ENCODE results near the gene RSPH9. TPM values are rescaled to one million over a fixed set of nuclear protein-coding genes. Genes with fewer than 3 reads are reported as not detected.
"Not testable (repeated sequence)": the region's sequence is repeated elsewhere in the genome, so short reads cannot be mapped to it uniquely, and the experiment has no call there.

The RSPH9 gene
- total RNA-seq, 1 donor from 2014 or later, result not detected

DNA sequence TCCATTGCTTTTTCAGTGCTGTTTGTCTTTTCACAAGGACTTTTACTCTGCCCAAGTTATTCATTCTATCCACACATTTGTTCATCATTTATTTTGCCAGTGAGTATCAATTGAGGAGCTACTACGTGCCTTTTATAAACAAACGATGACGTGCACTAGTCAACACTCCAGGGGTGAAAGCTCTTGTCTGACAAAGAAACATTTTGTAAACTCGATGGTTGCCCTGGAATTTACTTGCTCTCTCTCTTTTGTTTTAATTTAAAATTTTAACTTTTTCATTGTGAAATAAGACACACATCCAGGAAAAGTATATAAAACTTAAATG lies 51.1 kb downstream of the RSPH9 start:
- no peaks in the 10 kb centered on the region for H3K4me1 Mint-ChIP-seq
- no peak overlapping the region for H3K27ac Mint-ChIP-seq
- intact Hi-C loops (cut with micrococcal nuclease), result no loop called here
- DNase-seq, result no peak
- H3K36me3 Mint-ChIP-seq (ENCODE audit: low read depth), result no peaks in the 10 kb centered on the region
- H3K4me3 Mint-ChIP-seq, result no peak overlapping the region
- H3K27me3 Mint-ChIP-seq, result peaks cover 19% of the 10 kb centered on the region
- no peaks in the 10 kb centered on the region for H3K9me3 Mint-ChIP-seq

DNA sequence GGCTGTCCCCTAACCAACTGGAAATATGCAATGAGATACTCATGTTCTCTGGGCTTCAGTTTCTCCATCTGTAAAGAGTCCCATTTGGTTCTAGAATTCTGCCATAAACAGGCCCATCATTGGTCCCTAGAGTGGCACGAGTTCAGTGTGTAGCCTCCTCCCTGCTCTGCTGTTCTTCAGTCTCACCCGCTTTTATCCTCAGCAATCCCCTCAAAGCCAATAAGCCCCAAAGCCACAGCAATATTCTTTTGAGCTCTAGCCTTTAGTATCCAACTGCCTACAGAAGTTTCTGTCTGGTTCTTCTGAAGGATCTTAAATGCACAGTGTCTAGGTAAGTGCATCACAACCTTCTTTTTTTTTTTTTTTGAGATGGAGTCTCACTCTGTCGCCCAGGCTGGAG lies 52.6 kb downstream of the RSPH9 start:
- Mint-ChIP-seq H3K4me1 (no peaks in the 10 kb centered on the region), H3K9me3 (no peaks in the 10 kb centered on the region), H3K36me3 (ENCODE audit: low read depth) (no peaks in the 10 kb centered on the region), H3K27ac (no peak overlapping the region), H3K27me3 (peaks cover 22% of the 10 kb centered on the region), H3K4me3 (no peak overlapping the region)
- DNase-seq, result no peak
- intact Hi-C loops (cut with micrococcal nuclease), result no loop called here

DNA sequence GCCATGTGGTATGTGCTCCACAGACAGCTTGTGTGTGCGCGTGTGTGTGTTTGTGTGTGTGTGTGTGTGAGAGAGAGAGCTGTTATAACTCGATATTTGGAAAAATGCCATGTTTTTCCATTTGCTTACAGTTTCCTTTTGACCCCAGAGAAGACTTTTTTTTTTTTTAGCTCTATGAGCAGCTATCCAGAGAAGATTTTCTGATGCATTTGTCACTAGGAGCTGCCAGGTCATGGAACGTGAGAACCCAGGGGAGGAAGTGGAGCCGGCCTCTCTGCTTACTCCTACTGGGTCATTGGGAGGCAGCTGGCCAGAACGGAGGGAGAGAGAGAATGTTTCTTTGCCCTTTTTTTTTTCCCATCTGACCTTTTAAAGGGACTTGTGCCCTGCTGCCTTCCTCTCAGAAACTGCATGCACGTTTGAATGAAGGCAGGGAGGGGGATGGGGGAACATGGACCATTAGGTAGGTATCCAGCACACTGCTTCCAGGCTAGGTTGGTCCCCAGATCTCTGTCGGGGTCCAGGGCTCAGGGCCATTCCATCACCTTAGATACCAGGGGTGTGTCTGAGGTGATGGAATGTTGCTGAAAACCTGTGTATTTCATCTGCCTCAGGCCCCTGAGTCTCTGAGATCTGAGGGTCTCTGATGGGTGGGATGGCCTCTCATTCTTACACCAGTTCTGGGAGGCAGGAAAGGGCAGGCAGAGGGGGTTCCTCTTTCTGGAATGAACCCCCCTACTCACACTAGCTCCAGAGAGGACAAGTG lies 53.9 kb downstream of the RSPH9 start:
- H3K9me3 Mint-ChIP-seq, result no peaks in the 10 kb centered on the region
- no peak for DNase-seq
- peaks cover 25% of the 10 kb centered on the region for H3K27me3 Mint-ChIP-seq
- intact Hi-C loops (cut with micrococcal nuclease), result no loop called here
- H3K27ac Mint-ChIP-seq, result no peak overlapping the region
- H3K36me3 Mint-ChIP-seq (ENCODE audit: low read depth), result no peaks in the 10 kb centered on the region
- no peak overlapping the region for H3K4me3 Mint-ChIP-seq
- H3K4me1 Mint-ChIP-seq, result no peaks in the 10 kb centered on the region

DNA sequence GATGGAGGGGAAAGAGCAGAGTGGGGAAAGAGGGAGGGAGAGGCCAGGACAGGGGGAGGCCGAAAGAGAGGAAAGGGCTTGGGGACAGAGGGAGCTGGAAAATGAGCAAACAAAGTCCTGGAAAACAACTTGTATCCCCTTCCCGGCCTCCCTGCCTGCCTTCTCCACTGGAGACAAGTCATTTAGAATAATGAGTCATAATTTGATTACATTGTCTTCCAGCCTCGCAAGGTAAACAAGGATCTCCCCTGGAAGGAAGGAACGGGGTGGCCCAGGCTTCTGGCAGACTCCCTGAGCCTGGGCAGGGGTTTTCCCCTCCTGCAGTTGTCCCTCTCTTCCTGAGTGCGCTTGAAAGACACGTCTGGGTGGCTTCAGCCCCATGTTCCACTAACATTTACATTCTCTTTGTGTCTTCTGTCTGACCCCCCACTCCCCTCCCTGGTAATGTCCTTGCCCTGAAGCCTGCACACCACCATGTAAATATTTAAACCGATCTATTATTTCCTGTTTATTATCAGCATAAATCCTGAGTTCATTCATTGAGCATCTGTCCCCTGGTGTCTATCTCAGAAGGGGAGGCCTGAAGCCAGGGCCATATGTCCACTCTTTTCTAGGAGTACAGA lies 54.8 kb downstream of the RSPH9 start:
- no peaks in the 10 kb centered on the region for H3K9me3 Mint-ChIP-seq

DNA sequence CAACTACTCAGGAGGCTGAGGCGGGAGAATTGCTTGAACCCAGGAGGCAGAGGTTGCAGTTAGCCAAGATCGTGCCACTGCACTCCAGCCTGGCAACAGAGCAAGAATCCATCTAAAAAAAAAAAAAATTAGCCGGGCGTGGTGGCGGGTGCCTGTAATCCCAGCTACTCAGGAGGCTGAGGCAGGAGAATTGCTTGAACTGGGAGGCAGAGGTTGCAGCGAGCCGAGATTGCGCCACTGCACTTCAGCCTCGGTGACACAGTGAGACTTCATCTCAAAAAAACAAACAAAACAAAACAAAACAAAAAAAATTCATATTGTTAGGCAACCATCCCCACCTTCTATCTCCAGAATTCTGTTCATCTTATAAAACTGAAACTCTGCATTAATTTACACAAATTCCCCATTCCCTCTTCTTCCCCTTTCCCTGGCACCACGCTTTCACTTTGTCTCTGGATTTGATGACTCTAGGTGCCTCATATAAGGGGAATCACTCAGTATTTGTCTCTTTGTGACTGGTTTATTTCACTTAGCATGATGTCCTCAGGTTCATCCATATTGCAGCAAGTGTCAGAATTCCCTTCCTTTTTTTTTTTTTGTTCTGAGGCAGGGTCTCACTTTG lies 56.2 kb downstream of the RSPH9 start:
- DNase-seq; H3K4me1 Mint-ChIP-seq; H3K9me3 Mint-ChIP-seq; intact Hi-C loops (cut with micrococcal nuclease); H3K27ac Mint-ChIP-seq; H3K4me3 Mint-ChIP-seq; H3K36me3 Mint-ChIP-seq (ENCODE audit: low read depth): not testable (repeated sequence)
- peaks cover 33% of the 10 kb centered on the region for H3K27me3 Mint-ChIP-seq

More for the DNA sequence above, 54.8 kb downstream of the RSPH9 start:
- H3K4me1 Mint-ChIP-seq, result no peaks in the 10 kb centered on the region
- no peak for DNase-seq
- no peak overlapping the region for H3K4me3 Mint-ChIP-seq
- H3K27ac Mint-ChIP-seq, result no peak overlapping the region
- intact Hi-C loops (cut with micrococcal nuclease), result no loop called here
- H3K36me3 Mint-ChIP-seq (ENCODE audit: low read depth), result no peaks in the 10 kb centered on the region
- peaks cover 27% of the 10 kb centered on the region for H3K27me3 Mint-ChIP-seq

DNA sequence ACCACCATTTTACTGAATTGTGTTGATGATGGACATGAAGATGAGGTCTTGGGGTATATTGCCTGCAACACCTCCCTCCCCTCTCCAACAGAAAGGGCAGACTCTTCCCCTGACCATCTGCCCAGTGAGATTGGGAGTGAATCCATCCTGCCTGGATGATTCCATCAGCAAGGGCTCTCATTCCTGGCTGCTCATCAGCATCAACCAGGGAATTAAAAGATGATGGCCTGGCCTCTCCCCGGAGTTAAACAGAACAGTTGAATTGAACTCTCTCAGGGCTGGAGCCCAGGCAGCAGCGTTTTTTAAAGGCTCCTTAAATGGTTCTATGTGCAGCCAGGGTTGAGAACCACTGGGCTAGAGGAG lies 57.3 kb downstream of the RSPH9 start:
- Mint-ChIP-seq H3K4me1 (peaks cover 7% of the 10 kb centered on the region), H3K36me3 (ENCODE audit: low read depth) (no peaks in the 10 kb centered on the region), H3K27me3 (peaks cover 42% of the 10 kb centered on the region), H3K27ac (no peak overlapping the region), H3K9me3 (no peaks in the 10 kb centered on the region), H3K4me3 (no peak overlapping the region)
- intact Hi-C loops (cut with micrococcal nuclease), result no loop called here
- DNase-seq, result no peak

DNA sequence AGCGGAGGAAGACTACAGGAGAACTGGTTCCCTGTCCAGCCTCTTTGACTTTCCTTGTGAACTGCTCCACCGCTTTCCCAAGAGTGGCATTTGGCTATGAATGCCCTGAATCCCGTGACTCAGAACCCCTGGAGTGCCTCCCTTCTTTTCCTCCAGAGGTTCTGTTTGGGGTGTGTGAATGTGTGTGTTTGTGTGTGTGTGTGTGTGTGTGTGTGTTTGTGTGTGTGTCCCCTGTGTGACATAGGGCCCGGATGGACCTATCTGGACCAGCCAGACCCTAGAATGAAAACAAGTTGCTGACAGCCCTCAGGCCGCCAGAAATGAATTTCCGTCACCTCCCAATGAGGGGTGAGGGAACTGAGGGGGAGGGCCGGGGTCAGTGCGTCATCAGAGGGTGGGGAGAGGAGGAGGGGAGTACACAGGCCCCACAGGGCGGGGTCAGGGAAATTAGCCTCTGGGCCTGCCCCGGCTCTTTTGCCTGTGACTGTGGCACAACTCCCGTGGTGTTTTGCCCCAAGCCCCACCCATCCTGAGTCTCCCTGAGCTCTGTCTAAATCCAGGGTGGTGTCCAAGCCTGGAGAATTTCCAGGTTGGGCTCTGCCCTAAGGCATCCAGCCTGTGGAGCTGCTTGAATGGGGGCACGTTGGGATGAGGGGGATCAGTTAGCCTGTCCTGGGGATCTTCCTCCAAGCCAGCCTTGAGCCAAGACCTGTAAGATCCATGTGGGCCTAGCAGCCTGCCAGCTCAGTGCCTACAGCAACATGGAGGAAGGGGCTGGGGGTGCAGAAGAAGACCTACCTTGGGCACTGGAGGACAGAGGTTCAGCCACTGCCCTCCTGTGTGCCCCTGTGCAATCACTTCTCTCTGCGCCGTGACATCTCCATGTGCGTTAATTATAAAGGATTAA lies 58.0 kb downstream of the RSPH9 start:
- intact Hi-C loops (cut with micrococcal nuclease), result no loop called here
- DNase-seq, result peak; percentile 68
- no peaks in the 10 kb centered on the region for H3K36me3 Mint-ChIP-seq (ENCODE audit: low read depth)
- peaks cover 9% of the 10 kb centered on the region for H3K4me1 Mint-ChIP-seq
- peaks cover 43% of the 10 kb centered on the region for H3K27me3 Mint-ChIP-seq
- no peaks in the 10 kb centered on the region for H3K9me3 Mint-ChIP-seq
- H3K27ac Mint-ChIP-seq, result no peak overlapping the region
- no peak overlapping the region for H3K4me3 Mint-ChIP-seq

DNA sequence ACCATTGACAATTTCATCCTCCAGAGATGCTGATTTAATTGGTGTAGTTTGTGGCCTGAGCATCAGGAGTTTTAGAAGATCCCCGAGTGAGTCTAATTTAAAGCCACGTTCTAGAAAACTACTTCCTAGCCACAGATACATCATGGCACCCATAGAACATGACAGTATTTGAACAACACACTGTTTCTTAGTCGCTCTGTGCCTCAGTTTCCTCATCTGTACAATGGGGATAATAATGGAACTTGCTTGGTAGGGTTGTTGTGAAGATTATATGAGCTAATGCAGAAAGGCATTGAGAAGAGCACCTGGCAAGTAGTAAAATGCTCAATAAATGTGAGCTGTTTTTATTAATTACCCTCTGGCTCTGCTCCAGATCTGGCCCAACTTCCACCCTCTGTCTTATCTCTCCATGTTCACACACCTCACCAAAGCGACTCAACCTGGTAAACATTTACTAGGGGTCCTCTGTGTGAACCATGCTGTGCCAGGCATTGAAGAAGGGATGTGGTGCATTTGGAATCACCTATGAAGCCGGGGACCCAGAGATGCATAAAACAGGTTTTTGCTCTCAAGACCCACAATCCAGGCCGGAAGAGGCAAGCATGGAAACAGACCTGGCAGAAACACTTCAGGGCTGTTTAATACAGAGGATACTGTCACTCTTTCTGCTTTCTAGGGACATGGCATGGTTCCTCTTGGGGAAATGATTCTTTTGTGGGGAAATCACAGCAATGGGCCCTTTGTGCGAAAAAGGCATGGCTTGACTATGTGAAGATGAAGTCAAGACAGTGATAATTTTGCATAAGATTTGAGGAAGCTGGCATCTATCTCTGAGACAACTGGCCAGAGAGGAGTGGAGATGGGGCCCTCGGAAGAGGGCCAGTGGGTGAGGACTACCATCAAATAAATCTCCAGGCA lies 58.9 kb downstream of the RSPH9 start:
- no peak for DNase-seq
- Mint-ChIP-seq H3K4me3 (no peak overlapping the region), H3K27me3 (peaks cover 38% of the 10 kb centered on the region), H3K27ac (no peak overlapping the region), H3K36me3 (ENCODE audit: low read depth) (no peaks in the 10 kb centered on the region), H3K9me3 (no peaks in the 10 kb centered on the region), H3K4me1 (peaks cover 9% of the 10 kb centered on the region)
- intact Hi-C loops (cut with micrococcal nuclease), result no loop called here

DNA sequence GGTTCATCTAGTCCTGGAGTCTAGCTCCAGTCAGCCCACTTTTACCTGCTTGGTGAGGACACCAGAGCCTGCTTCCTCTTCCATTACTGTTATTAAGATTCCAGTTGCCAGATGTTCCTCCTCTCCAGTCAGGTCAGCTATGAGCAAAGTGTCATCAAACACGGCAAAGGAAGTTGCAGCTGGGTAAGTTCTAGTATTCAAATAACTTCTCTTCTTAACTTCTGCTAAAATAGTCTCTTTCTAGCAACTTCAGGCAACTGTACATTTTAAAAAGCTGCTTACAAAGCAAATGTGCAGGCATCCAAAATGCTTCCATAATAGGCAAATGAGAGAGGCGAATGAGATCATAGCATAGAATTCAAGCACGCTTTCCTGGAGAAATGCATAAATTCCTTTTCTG lies 61.2 kb downstream of the RSPH9 start:
- no peaks in the 10 kb centered on the region for H3K9me3 Mint-ChIP-seq
- no peak overlapping the region for H3K4me3 Mint-ChIP-seq
- no peak overlapping the region for H3K27ac Mint-ChIP-seq
- intact Hi-C loops (cut with micrococcal nuclease), result no loop called here
- peaks cover 18% of the 10 kb centered on the region for H3K4me1 Mint-ChIP-seq
- H3K36me3 Mint-ChIP-seq (ENCODE audit: low read depth), result no peaks in the 10 kb centered on the region
- peaks cover 35% of the 10 kb centered on the region for H3K27me3 Mint-ChIP-seq
- no peak for DNase-seq

DNA sequence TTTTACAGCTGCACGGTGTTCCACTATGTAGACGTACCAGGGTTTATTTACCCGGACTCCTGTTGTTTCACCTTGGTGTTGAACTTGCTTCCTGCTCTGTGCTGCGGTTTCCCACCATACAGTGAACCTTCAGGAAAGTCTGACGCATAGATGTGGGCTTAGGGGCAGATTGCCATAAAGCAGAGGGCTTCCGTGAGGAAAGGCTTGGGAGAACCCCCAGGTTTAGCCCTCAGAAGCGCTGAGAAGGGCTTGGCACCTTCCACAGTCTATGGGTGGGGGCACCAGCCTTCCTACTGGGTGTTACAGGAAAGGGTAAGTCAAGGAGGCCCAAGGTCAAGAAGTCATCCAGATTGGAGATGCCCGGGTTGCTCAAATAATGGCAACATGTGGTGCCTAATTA lies 62.0 kb downstream of the RSPH9 start:
- intact Hi-C loops (cut with micrococcal nuclease), result no loop called here
- no peak for DNase-seq
- peaks cover 20% of the 10 kb centered on the region for H3K4me1 Mint-ChIP-seq
- H3K27ac Mint-ChIP-seq, result peak overlapping the region; percentile 10
- peaks cover 40% of the 10 kb centered on the region for H3K27me3 Mint-ChIP-seq
- no peaks in the 10 kb centered on the region for H3K9me3 Mint-ChIP-seq
- no peak overlapping the region for H3K4me3 Mint-ChIP-seq
- H3K36me3 Mint-ChIP-seq (ENCODE audit: low read depth), result no peaks in the 10 kb centered on the region

DNA sequence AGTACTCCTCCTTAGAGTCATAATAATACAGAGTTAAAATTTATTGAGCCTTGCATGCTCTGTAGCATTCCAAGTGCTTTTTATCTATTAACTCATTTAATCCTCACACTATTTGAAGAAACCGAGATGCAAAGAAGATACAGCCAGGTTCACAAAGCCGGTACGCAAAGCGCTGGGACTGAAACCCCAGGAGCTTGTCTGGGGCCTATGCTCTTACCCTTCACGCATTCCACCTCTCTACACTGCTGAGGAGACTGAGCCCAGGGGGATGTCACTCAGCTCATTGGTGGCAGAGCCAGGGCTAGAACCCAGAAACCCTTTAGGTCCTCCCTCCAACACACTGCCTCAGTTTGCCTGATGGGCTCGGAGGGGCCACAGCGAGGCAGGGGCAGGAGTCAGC lies 62.4 kb downstream of the RSPH9 start:
- Mint-ChIP-seq H3K9me3 (no peaks in the 10 kb centered on the region), H3K27me3 (peaks cover 40% of the 10 kb centered on the region)

DNA sequence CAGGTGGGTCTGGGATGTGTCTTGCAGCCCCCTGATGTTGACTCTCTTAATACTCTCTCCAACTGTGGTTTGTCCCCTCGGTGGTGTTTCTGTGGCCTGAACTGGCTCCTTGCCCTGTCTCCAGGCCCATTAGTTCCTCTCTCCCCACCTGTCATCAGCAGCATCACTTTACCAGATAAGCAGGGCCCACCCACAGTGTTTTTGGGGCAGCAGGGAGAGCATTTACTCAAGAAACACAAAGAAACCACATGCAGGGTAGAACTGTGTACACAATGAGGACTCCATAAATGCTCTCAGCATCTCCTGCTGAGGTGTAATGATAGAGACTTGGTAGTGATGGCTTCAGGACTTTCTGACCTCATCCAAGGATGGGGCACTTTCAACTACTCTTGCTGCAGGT lies 62.9 kb downstream of the RSPH9 start:
- Mint-ChIP-seq H3K9me3 (no peaks in the 10 kb centered on the region), H3K4me3 (no peak overlapping the region), H3K36me3 (ENCODE audit: low read depth) (no peaks in the 10 kb centered on the region), H3K27ac (no peak overlapping the region), H3K4me1 (peaks cover 20% of the 10 kb centered on the region), H3K27me3 (peaks cover 37% of the 10 kb centered on the region)
- no peak for DNase-seq
- intact Hi-C loops (cut with micrococcal nuclease), result loop anchor here (2.0 kb wide), 1 partner anchor 17 kb away; no protein-coding TSS in a partner anchor

More for the DNA sequence above, 62.4 kb downstream of the RSPH9 start:
- Mint-ChIP-seq H3K27ac (no peak overlapping the region), H3K36me3 (ENCODE audit: low read depth) (no peaks in the 10 kb centered on the region), H3K4me1 (peaks cover 20% of the 10 kb centered on the region), H3K4me3 (no peak overlapping the region)
- intact Hi-C loops (cut with micrococcal nuclease), result no loop called here
- DNase-seq, result no peak
